HG03575 (cell line): ENCODE measurements around the gene GRN.
"Not testable (repeated sequence)": the region's sequence is repeated elsewhere in the genome, so short reads cannot be mapped to it uniquely, and the experiment has no call there.

Experiments
- ATAC-seq: cut with Tn5 transposase; IDR thresholded peaks from one replicate; pipeline ENCODE4 v1.9.1; 2021; ENCODE audit not compliant: unreplicated experiment, insufficient number of reproducible peaks, low FRiP score; ENCODE audit errors: extremely low read depth

The GRN gene

GRCh38 chr17:44318077-44318892 is 26.8 kb upstream of the GRN start:
- ATAC-seq, result no peak

GRCh38 chr17:44320066-44320465 is 25.0 kb upstream of the GRN start:
- ATAC-seq, result no peak

DNA sequence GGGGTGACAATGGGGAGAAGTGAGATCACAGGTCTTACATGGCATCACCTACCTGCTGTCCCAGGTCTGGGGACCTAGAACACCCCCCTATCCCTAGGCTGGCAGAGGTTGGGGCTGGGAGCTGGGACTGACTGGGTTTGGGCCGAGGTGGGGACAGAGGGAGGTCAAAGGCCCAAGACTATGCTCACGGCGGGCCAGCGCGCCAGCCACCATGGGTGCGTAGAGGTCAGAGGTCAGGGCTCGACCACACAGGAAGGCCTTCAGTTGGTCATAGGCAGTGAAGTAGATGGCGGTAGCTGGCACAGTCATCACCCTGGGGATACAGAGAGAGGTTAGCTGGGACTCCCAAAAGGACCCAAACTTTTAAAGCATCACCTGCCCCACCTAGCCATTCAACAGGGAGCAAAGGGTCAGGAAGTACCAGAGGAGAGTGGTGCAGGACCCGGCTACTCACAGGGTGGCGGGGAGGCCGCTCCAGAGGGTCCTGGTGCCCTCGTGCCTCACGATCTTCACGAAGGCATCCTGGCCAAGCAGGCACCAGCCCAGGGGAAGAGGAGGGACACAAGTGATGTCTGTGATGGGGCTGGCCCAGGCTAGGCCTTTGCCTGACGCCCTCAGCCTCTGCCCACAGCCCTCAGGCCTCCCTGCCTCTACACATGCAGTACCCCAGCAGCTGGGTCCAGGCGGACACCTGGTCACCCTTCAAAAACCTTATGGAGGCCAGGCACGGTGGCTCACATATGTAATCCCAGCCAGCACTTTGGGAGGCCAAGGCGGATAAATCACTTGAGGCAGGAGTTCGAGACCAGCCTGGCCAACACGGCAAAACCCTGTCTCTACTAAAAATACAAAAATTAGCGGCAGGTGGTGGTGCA is 23.6 kb upstream of the GRN start:
- ATAC-seq, result no peak

- no peak for ATAC-seq
Measured at GRCh38 chr17:44322236-44322895, 22.7 kb upstream of the GRN start.

DNA sequence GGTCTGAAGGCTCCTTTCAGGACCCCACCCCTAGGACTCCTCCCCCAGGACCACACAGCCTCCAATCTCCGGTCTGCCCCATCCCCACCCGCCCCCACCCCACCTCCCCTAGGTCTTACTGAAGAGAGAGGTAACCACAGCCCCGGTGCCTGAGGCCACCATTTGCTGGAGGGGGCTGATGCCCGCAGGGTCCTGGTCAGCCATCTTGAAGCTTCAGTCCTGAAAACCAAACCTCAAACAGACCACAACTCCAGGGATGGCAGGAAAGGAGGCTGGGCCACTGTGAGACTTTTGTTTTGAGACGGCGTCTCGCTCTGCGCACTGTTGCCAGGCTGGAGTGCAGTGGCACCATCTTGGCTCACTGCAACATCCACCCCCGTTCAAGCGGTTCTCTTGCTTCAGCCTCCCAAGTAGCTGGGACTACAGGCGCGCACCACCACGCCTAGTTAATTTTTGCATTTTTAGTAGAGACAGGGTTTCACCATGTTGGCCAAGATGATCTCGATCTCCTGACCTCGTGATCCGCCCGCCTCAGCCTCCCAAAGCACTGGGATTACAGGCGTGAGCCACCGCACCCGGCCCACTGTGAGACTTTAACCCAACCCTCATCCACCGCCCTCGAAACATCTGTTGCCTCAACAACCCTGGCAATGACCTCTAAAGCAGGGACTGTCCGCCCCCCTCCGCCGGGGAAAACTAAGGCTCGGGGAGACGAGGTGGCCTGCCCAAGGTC is 21.6 kb upstream of the GRN start:
- no peak for ATAC-seq

- ATAC-seq, result no peak
Measured at GRCh38 chr17:44324092-44324570, 21.0 kb upstream of the GRN start.

- ATAC-seq, result peak; percentile 27
Measured at GRCh38 chr17:44324571-44325275, 20.4 kb upstream of the GRN start, which contains the start of gene SLC25A39. Gene SLC25A39, minus strand, starts transcription at chr17:44324823. Its CDS starts 1,261 bp downstream, at chr17:44323562.

DNA sequence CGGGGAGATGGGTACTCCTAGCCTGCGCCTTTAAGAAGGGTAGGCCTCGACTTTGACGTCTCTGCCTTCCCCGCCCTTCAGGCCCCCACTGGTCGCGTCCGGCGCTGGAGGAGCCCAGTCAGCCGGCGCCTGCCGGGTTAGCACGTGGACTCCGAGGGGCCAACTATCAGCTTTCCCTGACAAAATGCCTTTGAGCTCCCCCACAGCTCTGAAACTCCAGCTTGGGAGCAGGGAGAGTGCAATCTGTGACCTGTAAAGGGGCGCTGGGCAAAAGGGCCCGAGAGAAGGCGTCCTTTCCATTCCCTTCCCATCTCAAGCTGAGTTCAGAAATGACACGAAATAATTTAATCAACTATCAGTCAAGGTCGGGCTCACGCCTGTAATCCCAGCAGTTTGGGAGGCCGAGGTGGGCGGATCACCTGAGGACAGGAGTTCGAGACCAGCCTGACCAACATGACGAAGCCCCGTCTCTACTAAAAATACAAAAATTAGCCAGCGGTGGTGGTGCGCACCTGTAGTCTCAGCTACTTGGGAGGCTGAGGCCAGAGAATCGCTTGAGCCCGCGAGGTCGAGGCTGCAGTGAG is 18.1 kb upstream of the GRN start:
- ATAC-seq, result no peak

DNA sequence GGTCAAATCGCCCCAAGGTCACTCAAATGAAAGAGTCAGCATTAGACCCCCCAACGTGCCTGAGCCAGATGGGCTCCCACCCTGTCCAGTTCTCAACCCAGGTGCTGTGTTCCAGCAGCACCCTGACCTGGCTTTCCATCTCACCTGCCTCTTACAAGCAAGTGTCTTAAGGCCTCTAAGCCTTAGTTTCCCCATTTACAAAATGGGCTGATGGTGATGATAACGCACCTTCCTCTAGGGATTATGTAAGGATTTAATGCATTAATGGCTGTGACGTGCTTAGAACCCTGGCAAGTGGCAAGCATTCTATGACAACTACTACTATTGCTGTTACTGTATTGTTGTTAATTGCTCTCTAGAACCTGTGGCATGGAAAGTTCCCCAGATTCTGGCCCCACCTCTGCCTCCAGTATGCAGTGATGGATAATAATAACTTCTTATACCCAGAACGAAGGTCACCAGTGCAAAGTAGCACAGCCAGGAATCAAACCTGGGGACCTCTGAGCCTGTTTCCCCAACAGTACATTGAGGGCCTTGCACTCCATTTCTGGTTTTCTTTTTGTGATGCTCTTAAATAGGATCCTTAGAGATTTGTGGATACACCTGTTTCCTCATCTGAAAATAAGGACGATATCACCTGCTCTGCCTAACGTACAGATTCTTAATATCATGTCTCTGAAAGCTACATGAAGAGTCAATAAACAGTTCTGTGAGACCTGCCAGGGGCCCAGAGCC is 17.2 kb upstream of the GRN start:
- ATAC-seq, result no peak

- ATAC-seq, result not testable (repeated sequence)
Measured at GRCh38 chr17:44329516-44329915, 15.6 kb upstream of the GRN start.

GRCh38 chr17:44330263-44330662 is 14.8 kb upstream of the GRN start:
- not testable (repeated sequence) for ATAC-seq

- no peak for ATAC-seq
Measured at GRCh38 chr17:44331249-44331760, 13.8 kb upstream of the GRN start.

GRCh38 chr17:44333371-44333770 is 11.7 kb upstream of the GRN start:
- ATAC-seq, result no peak

- ATAC-seq, result no peak
Measured at GRCh38 chr17:44334315-44334714, 10.8 kb upstream of the GRN start.

DNA sequence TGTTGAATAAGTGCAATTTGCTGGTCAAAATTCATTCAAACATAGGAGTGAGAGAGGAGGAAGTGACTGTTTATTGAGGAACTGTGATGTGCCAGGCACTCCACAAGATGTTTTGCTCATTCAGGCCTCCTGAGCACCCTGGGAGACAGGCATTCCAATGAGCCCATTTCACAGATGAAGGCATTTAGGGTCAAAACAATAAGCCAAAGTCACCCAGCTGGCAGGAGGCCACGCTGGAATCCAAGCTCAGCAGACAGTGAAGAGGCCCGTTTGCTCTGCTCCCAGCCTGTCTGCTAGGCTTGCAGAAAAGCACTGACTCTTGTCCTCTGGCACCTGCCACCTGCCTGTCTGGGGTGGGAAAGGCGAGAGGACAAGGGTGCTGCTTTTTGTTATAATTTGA is 10.4 kb upstream of the GRN start:
- no peak for ATAC-seq

GRCh38 chr17:44335564-44335963 is 9.5 kb upstream of the GRN start:
- no peak for ATAC-seq

DNA sequence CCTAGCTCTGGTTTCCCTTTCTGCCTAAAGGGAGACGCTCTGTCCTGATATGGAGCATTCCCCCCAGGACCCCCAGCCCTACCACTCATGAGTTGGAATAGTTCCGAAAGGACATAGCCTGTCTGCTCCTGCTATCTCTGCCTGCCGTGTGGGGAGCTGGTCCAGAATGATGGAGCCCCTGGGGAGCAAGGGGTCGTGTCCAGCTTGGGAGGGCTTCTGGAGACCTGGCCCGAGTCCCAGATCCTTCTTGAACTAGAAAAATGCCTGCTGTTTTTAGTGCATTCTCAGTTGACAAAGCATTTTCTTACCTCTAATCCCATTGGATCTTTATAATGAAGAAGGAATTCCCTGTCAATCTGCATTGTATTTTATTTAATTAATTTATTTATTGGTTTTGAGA is 9.1 kb upstream of the GRN start:
- ATAC-seq, result no peak
